Aorta (tissue), 5 donors: Measurements from ENCODE around the gene HS6ST2. TPM values are rescaled to one million over a fixed set of nuclear protein-coding genes. Genes with fewer than 3 reads are reported as not detected.

Experiments
- ATAC-seq: fragments of 200-7000 bp; cut with Tn5 transposase; one replicate; pipeline ENCODE4 v1.9.1; 2022; ENCODE audit warnings: moderate library complexity; ENCODE audit not compliant: low FRiP score
- DNase-seq, 2 donors: peaks; one replicate each; pipeline ENCODE4 v3.0.0-alpha.2; 2020
- H3K27ac ChIP-seq, 2 donors: one replicate each; pipeline ENCODE4 v1.5.1; 2013; ENCODE audit warnings: low read length in 2 of 2, mild to moderate bottlenecking in 2 of 2, moderate library complexity in 2 of 2, control low read depth in 1 of 2, inconsistent platforms in 1 of 2, low read depth in 1 of 2
- H3K27me3 ChIP-seq, 2 donors: one replicate each; pipeline ENCODE4 v1.6.1; 2013; ENCODE audit warnings: control low read depth in 1 of 2, low read length in 1 of 2, mild to moderate bottlenecking in 1 of 2, moderate library complexity in 1 of 2; ENCODE audit not compliant: insufficient read depth in 2 of 2, control insufficient read depth in 1 of 2
- H3K36me3 ChIP-seq, 2 donors: one replicate each; pipeline ENCODE4 v1.6.1; 2013; ENCODE audit warnings: control low read depth in 1 of 2, low read length in 1 of 2, mild to moderate bottlenecking in 1 of 2; ENCODE audit not compliant: insufficient read depth in 2 of 2, control insufficient read depth in 1 of 2
- H3K4me1 ChIP-seq, 2 donors: one replicate each; pipeline ENCODE4 v1.6.1; 2013; ENCODE audit warnings: low read length in 2 of 2, control low read depth in 1 of 2, mild to moderate bottlenecking in 1 of 2, moderate library complexity in 1 of 2; ENCODE audit not compliant: insufficient read depth in 2 of 2, control insufficient read depth in 1 of 2
- H3K4me3 ChIP-seq, 2 donors: one replicate each; pipeline ENCODE4 v1.5.1; 2013; ENCODE audit warnings: low read length in 2 of 2, control low read depth in 1 of 2, mild to moderate bottlenecking in 1 of 2
- H3K9me3 ChIP-seq: one replicate; pipeline ENCODE4 v1.6.1; 2013; ENCODE audit warnings: mild to moderate bottlenecking, low read length; ENCODE audit not compliant: control insufficient read depth
- WGBS, 2 donors: extraction: QIAGEN DNeasy Blood & Tissue Kit; methylation state at CpG; one replicate each; pipeline ENCODE4 v1.1.7; 2013; 5-methylcytosine and 5-hydroxymethylcytosine counted together
- intact Hi-C, 2 donors: fragments of 100-400 bp; cut with DNase I; formaldehyde crosslinking; loops; one replicate each; pipeline versions ENCODE4 v1.14.2 to v1.15.0; 2022
- polyA plus RNA-seq, 2 donors: library from polyadenylated mRNA; stranded (reverse); fragments of 200-250 nt; gene quantifications; one replicate each; pipeline ENCODE4 v1.2.3, GENCODE V29; 2013
- total RNA-seq, 2 donors: library from RNA; stranded (reverse); fragmentation: NEBNext Ultra II Directional; extraction: Animal tissue kit (Norgen Biotek cat#: 25700); gene quantifications; one replicate each; pipeline ENCODE4 v1.2.1, GENCODE V29; 2021
- donor health status: healthy with polysubstance abuse.
- donor health status: Bipolar disorder and iron deficiency.
- donor health status: DM: no; HTN: no; CAD: no.
- donor health status: DM: no; HTN: no; CAD: no.
- donor health status: DM: yes; HTN: yes; CAD: no.

Gene HS6ST2
- total and polyA plus RNA-seq, 4 donors = 0.06 to 0.09 TPM; not detected in 2

- intact Hi-C loops = loop anchor here (5.0 kb wide), 1 partner anchor 342 kb away; no protein-coding TSS in a partner anchor
- DNase-seq (no peak), ATAC-seq (no peak)
- H3K9me3 ChIP-seq = no peaks in the 10 kb centered on the region
- H3K4me1 ChIP-seq = no peaks in the 10 kb centered on the region
- no peak overlapping the region for H3K27ac ChIP-seq
- H3K36me3 ChIP-seq = no peaks in the 10 kb centered on the region
- H3K4me3 ChIP-seq = no peak overlapping the region
- no peaks in the 10 kb centered on the region for H3K27me3 ChIP-seq
- WGBS, 2 donors = 30 to 53% methylated on average over 1 of the region's 1 CpG
These were observed 323.9 kb downstream of the HS6ST2 start for GRCh38 chrX:132634521-132634920.

- H3K36me3 ChIP-seq = no peaks in the 10 kb centered on the region
- H3K4me3 ChIP-seq = no peak overlapping the region
- ATAC-seq (no peak), DNase-seq (no peak)
- no peak overlapping the region for H3K27ac ChIP-seq
- H3K4me1 ChIP-seq = no peaks in the 10 kb centered on the region
- WGBS, 2 donors = 34 to 41% methylated on average over 3 of the region's 3 CpGs
- H3K9me3 ChIP-seq = no peaks in the 10 kb centered on the region
- intact Hi-C loops = loop anchor here (5.0 kb wide), 1 partner anchor 339 kb away; no protein-coding TSS in a partner anchor
- no peaks in the 10 kb centered on the region for H3K27me3 ChIP-seq
These were observed 326.7 kb downstream of the HS6ST2 start for GRCh38 chrX:132631579-132632232.

- H3K27ac ChIP-seq = no peak overlapping the region
- DNase-seq = no peak
- intact Hi-C loops = loop anchor here in 1 of 2 donors (10.0 kb wide), 2 partner anchors 540 to 790 kb away; no protein-coding TSS in a partner anchor
- WGBS, 2 donors = 71 to 80% methylated on average over 5 of the region's 5 CpGs
- no peaks in the 10 kb centered on the region for H3K4me1 ChIP-seq
- no peaks in the 10 kb centered on the region for H3K27me3 ChIP-seq
- no peaks in the 10 kb centered on the region for H3K9me3 ChIP-seq
- no peak for ATAC-seq
- no peak overlapping the region for H3K4me3 ChIP-seq
- H3K36me3 ChIP-seq = no peaks in the 10 kb centered on the region
These were observed 334.0 kb downstream of the HS6ST2 start for GRCh38 chrX:132624466-132624865.

- Histone ChIP-seq H3K4me3 (no peak overlapping the region), H3K9me3 (no peaks in the 10 kb centered on the region), H3K36me3 (no peaks in the 10 kb centered on the region), H3K27ac (no peak overlapping the region), H3K4me1 (no peaks in the 10 kb centered on the region), H3K27me3 (no peaks in the 10 kb centered on the region)
- intact Hi-C loops = loop anchor here in 1 of 2 donors (10.0 kb wide), 2 partner anchors 539 to 789 kb away; no protein-coding TSS in a partner anchor
- 8 to 12% methylated on average over 3 of the region's 3 CpGs for WGBS, 2 donors
- ATAC-seq (no peak), DNase-seq (no peak)
These were observed 334.5 kb downstream of the HS6ST2 start for GRCh38 chrX:132623942-132624341.

- DNase-seq (no peak), ATAC-seq (no peak)
- Histone ChIP-seq H3K27me3 (no peaks in the 10 kb centered on the region), H3K9me3 (no peaks in the 10 kb centered on the region), H3K4me3 (no peak overlapping the region), H3K36me3 (no peaks in the 10 kb centered on the region), H3K4me1 (no peaks in the 10 kb centered on the region), H3K27ac (no peak overlapping the region)
- WGBS, 2 donors = 75 to 84% methylated on average over 2 of the region's 2 CpGs
- intact Hi-C loops = loop anchor here in 1 of 2 donors (10.0 kb wide), 2 partner anchors 538 to 788 kb away; no protein-coding TSS in a partner anchor
These were observed 335.1 kb downstream of the HS6ST2 start for GRCh38 chrX:132623300-132623699.

GRCh38 chrX:132622130-132622529 lies 336.3 kb downstream of the HS6ST2 start:
- Histone ChIP-seq H3K4me3 (no peak overlapping the region), H3K9me3 (no peaks in the 10 kb centered on the region), H3K27ac (no peak overlapping the region), H3K4me1 (no peaks in the 10 kb centered on the region), H3K27me3 (peaks cover 0 to 3% of the 10 kb centered on the region in 2 donors), H3K36me3 (no peaks in the 10 kb centered on the region)
- no peak for DNase-seq
- intact Hi-C loops = loop anchor here in 1 of 2 donors (10.0 kb wide), 2 partner anchors 537 to 787 kb away; no protein-coding TSS in a partner anchor
- ATAC-seq = no peak
- 62 to 88% methylated on average over 4 of the region's 4 CpGs for WGBS, 2 donors

GRCh38 chrX:132618810-132619209 lies 339.6 kb downstream of the HS6ST2 start:
- Histone ChIP-seq H3K4me3 (no peak overlapping the region), H3K9me3 (no peaks in the 10 kb centered on the region), H3K27ac (no peak overlapping the region), H3K27me3 (peaks cover 0 to 3% of the 10 kb centered on the region in 2 donors), H3K4me1 (no peaks in the 10 kb centered on the region), H3K36me3 (no peaks in the 10 kb centered on the region)
- ATAC-seq = no peak
- intact Hi-C loops = loop anchor here in 1 of 2 donors (10.0 kb wide), 1 partner anchor 774 kb away; no protein-coding TSS in a partner anchor
- DNase-seq = no peak
- 63 to 86% methylated on average over 3 of the region's 3 CpGs for WGBS, 2 donors

GRCh38 chrX:132615391-132616131 lies 342.9 kb downstream of the HS6ST2 start:
- intact Hi-C loops = loop anchor here in 1 of 2 donors (10.0 kb wide), 1 partner anchor 771 kb away; no protein-coding TSS in a partner anchor
- Histone ChIP-seq H3K27ac (no peak overlapping the region), H3K4me1 (no peaks in the 10 kb centered on the region), H3K36me3 (no peaks in the 10 kb centered on the region), H3K27me3 (peaks cover 0 to 3% of the 10 kb centered on the region in 2 donors), H3K4me3 (no peak overlapping the region), H3K9me3 (no peaks in the 10 kb centered on the region)
- peak in 1 of 2 donors; percentile 55 for DNase-seq
- 31 to 39% methylated on average over 4 of the region's 4 CpGs for WGBS, 2 donors
- no peak for ATAC-seq
